Right atrium auricular region (tissue), 2 donors: ENCODE results near the gene LRMDA. TPM values are rescaled to one million over a fixed set of nuclear protein-coding genes. Genes with fewer than 3 reads are reported as not detected.

Source experiments
- DNase-seq: peaks from one replicate; pipeline ENCODE4 v3.0.0-alpha.2; 2019; ENCODE audit warnings: low spot score
- H3K27ac ChIP-seq, 2 donors: fragments of 200-600 bp; sonication (generic); 1 replicate in 1 of 2; 2 replicates in 1 of 2; pipeline ENCODE4 v1.5.1; 2016 to 2019
- H3K27me3 ChIP-seq, 2 donors: fragments of 200-600 bp; sonication (generic); one replicate each; pipeline versions ENCODE4 v1.5.1 to v1.6.0; 2017 to 2019
- H3K36me3 ChIP-seq: fragments of 200-600 bp; sonication (generic); one replicate; pipeline ENCODE4 v1.5.1; 2016
- H3K4me1 ChIP-seq, 2 donors: fragments of 200-600 bp; sonication (generic); one replicate each; pipeline versions ENCODE4 v1.5.1 to v1.6.0; 2017 to 2019
- H3K4me3 ChIP-seq, 2 donors: fragments of 200-600 bp; sonication (generic); 1 replicate in 1 of 2; 2 replicates in 1 of 2; pipeline ENCODE4 v1.5.1; 2017 to 2019; ENCODE audit warnings: mild to moderate bottlenecking in 1 of 2, moderate library complexity in 1 of 2
- H3K9me3 ChIP-seq, 2 donors: fragments of 200-600 bp; sonication (generic); one replicate each; pipeline ENCODE4 v1.5.1; 2019
- total RNA-seq, 2 donors: library from RNA; depleted of rRNA; stranded (reverse); fragments of >200 nt; gene quantifications; one replicate each; pipeline ENCODE4 v1.1.0, GENCODE V29; 2016
- TF ChIP-seq, protein P1 (sequence below), 2 donors: fragments of 200-600 bp; sonication (generic); IDR thresholded peaks; one replicate each; pipeline ENCODE4 v1.5.1; 2019; ENCODE audit warnings: antibody characterized with exemption in 2 of 2

LRMDA gene
- total RNA-seq, 2 donors from 2014 or later, result 6.1 to 19.1 TPM

DNA sequence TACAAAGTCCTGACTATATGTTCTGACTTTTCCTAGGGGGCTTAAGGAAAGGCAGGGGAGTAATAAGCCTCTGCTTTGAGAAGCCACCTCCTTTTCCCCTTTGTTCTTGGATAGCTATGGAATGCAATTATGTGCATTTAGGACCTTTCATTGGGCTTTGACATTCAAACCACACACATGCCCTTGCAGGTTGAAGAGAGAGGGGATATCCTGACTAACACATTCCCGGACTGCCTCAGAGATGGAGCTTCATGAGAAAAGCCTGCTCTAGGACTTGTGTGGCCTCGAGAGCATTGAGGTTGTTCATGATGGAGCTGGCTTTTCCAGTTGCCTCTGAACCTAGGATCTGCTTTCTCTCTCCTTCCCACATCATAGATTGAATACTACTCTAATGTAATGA, 694.5 kb downstream of the LRMDA start:
- no peak overlapping the region for H3K4me3 ChIP-seq
- no peaks in the 10 kb centered on the region for H3K36me3 ChIP-seq
- H3K9me3 ChIP-seq, result no peaks in the 10 kb centered on the region
- H3K27me3 ChIP-seq, result no peaks in the 10 kb centered on the region
- no peak overlapping the region for H3K27ac ChIP-seq
- peaks cover 0 to 9% of the 10 kb centered on the region in 2 donors for H3K4me1 ChIP-seq
- DNase-seq, result no peak
- TF ChIP-seq, protein P1, sequence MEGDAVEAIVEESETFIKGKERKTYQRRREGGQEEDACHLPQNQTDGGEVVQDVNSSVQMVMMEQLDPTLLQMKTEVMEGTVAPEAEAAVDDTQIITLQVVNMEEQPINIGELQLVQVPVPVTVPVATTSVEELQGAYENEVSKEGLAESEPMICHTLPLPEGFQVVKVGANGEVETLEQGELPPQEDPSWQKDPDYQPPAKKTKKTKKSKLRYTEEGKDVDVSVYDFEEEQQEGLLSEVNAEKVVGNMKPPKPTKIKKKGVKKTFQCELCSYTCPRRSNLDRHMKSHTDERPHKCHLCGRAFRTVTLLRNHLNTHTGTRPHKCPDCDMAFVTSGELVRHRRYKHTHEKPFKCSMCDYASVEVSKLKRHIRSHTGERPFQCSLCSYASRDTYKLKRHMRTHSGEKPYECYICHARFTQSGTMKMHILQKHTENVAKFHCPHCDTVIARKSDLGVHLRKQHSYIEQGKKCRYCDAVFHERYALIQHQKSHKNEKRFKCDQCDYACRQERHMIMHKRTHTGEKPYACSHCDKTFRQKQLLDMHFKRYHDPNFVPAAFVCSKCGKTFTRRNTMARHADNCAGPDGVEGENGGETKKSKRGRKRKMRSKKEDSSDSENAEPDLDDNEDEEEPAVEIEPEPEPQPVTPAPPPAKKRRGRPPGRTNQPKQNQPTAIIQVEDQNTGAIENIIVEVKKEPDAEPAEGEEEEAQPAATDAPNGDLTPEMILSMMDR (IDR thresholded peaks at IDR 0.05), result no peak

DNA sequence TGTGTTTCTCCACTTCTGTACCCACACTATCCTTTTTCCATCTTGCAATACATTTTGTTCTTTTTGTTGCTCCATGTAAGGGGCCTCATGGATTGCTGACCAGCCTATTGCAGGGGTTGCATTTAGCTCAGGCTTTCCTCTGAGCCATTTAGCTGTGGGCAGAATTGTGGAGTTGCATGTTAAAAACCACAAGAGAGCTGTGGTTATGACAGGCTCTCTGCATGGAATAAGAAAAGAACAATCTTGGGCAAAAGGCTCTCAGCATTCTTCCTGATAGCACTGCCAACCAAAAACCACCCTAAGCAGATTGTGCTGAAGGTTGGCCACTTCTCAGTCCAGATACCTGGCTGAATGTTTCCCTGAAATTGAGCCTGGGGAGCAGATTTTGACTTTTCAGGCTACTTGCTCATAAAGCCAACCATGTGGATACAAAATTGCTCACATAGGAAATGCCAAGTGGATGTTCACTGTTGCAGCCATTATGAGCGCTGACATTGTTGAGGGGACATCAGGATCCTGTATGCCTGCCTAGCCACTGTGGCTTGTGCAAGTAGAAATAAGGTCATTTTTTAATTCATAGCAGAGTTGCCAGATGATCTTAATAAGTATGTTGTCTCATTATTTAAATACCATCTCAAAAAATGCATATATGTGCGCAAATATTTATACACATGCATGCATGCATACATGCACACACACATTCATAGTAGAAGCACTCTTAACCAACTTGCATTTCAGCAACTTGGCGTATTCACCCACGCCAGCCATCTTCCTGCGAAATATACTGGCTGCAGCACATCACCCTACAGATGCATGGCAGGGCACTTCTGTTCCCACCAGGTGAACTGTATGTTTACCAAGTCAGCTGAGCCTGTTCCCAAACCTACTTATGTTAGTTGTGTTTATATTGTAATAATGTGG, 695.4 kb downstream of the LRMDA start:
- Histone ChIP-seq H3K27ac (no peak overlapping the region), H3K27me3 (no peaks in the 10 kb centered on the region), H3K9me3 (no peaks in the 10 kb centered on the region), H3K4me3 (no peak overlapping the region), H3K4me1 (peaks cover 0 to 9% of the 10 kb centered on the region in 2 donors), H3K36me3 (no peaks in the 10 kb centered on the region)
- TF ChIP-seq, protein P1 (IDR thresholded peaks at IDR 0.05), result no peak
- DNase-seq, result no peak

DNA sequence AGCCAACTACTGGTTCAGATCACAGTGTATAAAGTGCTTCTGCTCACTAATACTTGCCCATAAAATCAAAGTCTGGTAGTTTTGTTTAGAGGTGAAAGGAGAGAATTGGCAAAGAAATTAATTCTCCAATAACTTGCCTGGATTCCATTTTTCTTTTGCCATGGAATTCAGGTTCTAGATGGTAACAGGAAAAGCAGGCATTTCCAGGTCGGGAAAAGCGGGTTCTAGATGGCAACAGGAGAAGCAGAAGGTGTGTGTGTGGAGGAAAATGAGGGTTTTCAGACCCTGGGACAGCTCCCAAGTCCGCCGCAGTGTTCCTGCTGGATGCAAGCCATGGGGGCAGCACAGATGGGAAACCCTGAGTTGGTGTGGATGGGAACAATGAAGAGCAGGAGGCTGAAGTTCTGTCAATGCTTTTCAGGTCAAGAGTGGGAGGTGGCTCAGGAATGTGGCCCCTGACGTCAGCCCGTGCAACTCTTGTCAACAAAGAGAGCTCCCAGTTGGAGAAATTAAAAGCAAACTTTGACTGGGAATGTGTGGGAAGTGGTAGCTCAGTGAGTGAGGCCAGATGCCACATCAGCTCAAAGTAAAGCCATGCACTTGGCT, 696.7 kb downstream of the LRMDA start:
- no peak overlapping the region for H3K4me3 ChIP-seq
- DNase-seq, result no peak
- no peaks in the 10 kb centered on the region for H3K27me3 ChIP-seq
- TF ChIP-seq, protein P1 (IDR thresholded peaks at IDR 0.05), result no peak
- no peaks in the 10 kb centered on the region for H3K9me3 ChIP-seq
- H3K36me3 ChIP-seq, result no peaks in the 10 kb centered on the region
- peaks cover 0 to 9% of the 10 kb centered on the region in 2 donors for H3K4me1 ChIP-seq
- no peak overlapping the region for H3K27ac ChIP-seq

DNA sequence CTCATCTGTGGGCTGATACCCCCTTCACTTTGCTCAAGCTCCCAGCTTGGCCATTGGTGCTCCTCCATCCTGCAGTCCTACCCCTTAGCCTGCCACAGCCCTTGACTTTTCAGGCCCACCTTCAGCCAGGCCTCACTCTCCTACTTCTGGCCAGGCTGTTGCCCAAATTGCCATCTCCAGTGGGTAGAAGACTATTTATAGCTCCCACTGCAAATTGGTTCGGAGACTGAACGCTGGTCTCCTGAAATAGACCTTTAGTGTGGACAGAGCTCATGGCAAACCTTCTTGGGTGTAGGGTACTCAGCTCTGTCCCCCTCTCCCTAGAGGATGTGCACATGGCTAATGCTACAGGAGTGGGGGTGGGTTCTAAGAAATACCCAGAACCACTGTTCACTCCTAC, 697.8 kb downstream of the LRMDA start:
- H3K9me3 ChIP-seq, result no peaks in the 10 kb centered on the region
- H3K27me3 ChIP-seq, result no peaks in the 10 kb centered on the region
- DNase-seq, result no peak
- TF ChIP-seq, protein P1 (IDR thresholded peaks at IDR 0.05), result no peak
- H3K4me3 ChIP-seq, result no peak overlapping the region
- peak overlapping the region in 1 of 2 donors; percentile 5 for H3K27ac ChIP-seq
- no peaks in the 10 kb centered on the region for H3K36me3 ChIP-seq
- peaks cover 0 to 9% of the 10 kb centered on the region in 2 donors for H3K4me1 ChIP-seq

DNA sequence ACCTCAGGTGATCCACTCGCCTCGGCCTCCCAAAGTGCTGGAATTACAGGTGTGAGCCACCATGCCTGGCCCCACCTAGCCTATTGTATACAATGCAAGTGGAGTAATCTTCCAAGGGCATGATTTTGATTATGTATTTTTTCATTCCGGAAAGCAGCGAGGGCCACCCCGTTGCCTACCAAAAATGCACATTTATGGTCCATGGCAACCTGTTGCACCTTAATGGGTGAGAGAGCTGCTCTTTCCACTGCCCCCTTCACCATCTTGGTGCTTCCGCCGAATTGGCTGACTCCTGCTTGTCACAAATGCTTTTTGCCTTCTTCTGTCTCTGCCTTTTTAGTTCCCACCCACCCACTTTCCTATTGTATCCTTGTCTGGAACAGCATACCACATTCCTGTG, 699.5 kb downstream of the LRMDA start:
- H3K4me1 ChIP-seq, result peaks cover 0 to 5% of the 10 kb centered on the region in 2 donors
- no peaks in the 10 kb centered on the region for H3K36me3 ChIP-seq
- no peak for DNase-seq
- TF ChIP-seq, protein P1 (IDR thresholded peaks at IDR 0.05), result no peak
- H3K27me3 ChIP-seq, result no peaks in the 10 kb centered on the region
- no peak overlapping the region for H3K4me3 ChIP-seq
- no peak overlapping the region for H3K27ac ChIP-seq
- H3K9me3 ChIP-seq, result no peaks in the 10 kb centered on the region
